ENCODE measurements around the gene PLXNA4. TPM values are rescaled to one million over a fixed set of nuclear protein-coding genes. Genes with fewer than 3 reads are reported as not detected.

The PLXNA4 gene
- polyA plus RNA-seq, 2 of the 4 experiments (the other 2 are of a cell fraction): 0.12 to 0.34 TPM

DNA sequence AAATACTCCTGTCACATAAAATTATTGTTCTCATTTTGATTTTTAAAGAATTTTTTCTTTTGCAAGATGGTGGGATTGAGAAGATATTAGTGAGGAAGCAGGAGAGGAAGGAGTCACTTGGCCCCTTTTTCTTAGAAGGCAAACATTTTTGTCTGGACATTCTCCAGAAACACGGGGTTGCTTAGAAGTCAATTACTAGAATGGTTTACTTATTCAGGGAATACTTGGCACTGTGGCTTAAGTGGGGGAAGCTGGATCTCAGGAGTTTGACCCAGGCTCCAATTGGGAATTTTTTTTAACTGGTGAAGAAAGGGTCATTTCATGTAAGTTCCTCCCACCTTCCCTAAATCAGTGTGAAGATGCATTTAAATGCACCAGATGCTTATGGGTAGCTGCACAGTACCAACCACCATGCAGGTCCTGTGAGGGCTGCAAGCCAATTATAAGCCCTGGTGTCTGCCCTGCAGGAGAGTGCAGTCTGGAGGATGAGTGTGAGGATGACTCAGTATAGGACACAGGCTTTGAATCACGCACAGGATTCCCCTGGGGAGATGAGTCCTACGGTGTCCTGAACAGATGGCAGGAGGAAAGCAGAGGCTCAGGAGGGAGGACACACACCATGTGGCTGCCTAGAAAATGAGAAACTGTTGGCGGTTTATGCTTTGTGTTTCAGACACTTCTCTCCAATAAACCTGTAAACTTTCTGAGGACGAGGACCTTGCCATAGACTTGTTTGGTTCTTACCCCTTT lies 299.1 kb downstream of the PLXNA4 start:
- ChIA-PET CTCF (interaction anchor here (0.8 to 1.5 kb wide), 3 partner anchors 16 to 59 kb away, joined by 3 to 5 read pairs (median 4); no protein-coding TSS in a partner anchor), POLR2A (no interaction called here)
- 5% methylated on average over 5 of the region's 5 CpGs for WGBS (ENCODE audit: missing lambda C conversion rate)
- Histone ChIP-seq H3K4me2 (peak overlapping the region; percentile 73), H3K9me3 (no peaks in the 10 kb centered on the region), H3K4me3 (no peak overlapping the region), H3K27ac (peak overlapping the region; percentile 61 to 81), H3K4me1 (peaks cover 56% of the 10 kb centered on the region)
- TF ChIP-seq, protein P1, sequence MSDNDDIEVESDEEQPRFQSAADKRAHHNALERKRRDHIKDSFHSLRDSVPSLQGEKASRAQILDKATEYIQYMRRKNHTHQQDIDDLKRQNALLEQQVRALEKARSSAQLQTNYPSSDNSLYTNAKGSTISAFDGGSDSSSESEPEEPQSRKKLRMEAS (IDR thresholded peaks at IDR 0.05): peak; percentile 88
- no peak for TF ChIP-seq SREBF2 (IDR thresholded peaks at IDR 0.05)
- TF ChIP-seq, protein P2, sequence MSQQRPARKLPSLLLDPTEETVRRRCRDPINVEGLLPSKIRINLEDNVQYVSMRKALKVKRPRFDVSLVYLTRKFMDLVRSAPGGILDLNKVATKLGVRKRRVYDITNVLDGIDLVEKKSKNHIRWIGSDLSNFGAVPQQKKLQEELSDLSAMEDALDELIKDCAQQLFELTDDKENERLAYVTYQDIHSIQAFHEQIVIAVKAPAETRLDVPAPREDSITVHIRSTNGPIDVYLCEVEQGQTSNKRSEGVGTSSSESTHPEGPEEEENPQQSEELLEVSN (IDR thresholded peaks at IDR 0.05; ENCODE audit: borderline replicate concordance, low read depth): peak; percentile 38; the same call in 1 of the 2 replicates
- TF ChIP-seq CBX2 (IDR thresholded peaks at IDR 0.05; ENCODE audit: borderline replicate concordance, low read depth): no peak
- peak; percentile 83 for TF ChIP-seq FOSL2 (IDR thresholded peaks at IDR 0.05)
- peak; percentile 81 for TF ChIP-seq FOSL2 (CRISPR knock-in tag; IDR thresholded peaks at IDR 0.05)
- TF ChIP-seq EP300 (IDR thresholded peaks at IDR 0.05): peak; percentile 22; a peak in 1 of 5 replicates
- TF ChIP-seq JUNB (IDR thresholded peaks at IDR 0.05): peak; percentile 83
- TF ChIP-seq GATA3 (IDR thresholded peaks at IDR 0.05; ENCODE audit: borderline replicate concordance): peak; percentile 65; the same call in 1 of the 2 replicates
- TF ChIP-seq, protein P3, sequence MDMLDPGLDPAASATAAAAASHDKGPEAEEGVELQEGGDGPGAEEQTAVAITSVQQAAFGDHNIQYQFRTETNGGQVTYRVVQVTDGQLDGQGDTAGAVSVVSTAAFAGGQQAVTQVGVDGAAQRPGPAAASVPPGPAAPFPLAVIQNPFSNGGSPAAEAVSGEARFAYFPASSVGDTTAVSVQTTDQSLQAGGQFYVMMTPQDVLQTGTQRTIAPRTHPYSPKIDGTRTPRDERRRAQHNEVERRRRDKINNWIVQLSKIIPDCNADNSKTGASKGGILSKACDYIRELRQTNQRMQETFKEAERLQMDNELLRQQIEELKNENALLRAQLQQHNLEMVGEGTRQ (IDR thresholded peaks at IDR 0.05): no peak
- TF ChIP-seq, protein P4, sequence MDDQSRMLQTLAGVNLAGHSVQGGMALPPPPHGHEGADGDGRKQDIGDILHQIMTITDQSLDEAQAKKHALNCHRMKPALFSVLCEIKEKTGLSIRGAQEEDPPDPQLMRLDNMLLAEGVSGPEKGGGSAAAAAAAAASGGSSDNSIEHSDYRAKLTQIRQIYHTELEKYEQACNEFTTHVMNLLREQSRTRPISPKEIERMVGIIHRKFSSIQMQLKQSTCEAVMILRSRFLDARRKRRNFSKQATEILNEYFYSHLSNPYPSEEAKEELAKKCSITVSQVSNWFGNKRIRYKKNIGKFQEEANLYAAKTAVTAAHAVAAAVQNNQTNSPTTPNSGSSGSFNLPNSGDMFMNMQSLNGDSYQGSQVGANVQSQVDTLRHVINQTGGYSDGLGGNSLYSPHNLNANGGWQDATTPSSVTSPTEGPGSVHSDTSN (IDR thresholded peaks at IDR 0.05): 0 out of 2 replicates have a peak, but pooled peaks have one; percentile 52
- TF ChIP-seq CEBPB (IDR thresholded peaks at IDR 0.05): 0 out of 4 replicates have a peak, but pooled peaks of 1 of the 2 experiments have one; percentile 6
- TF ChIP-seq MYC (IDR thresholded peaks at IDR 0.05; ENCODE audit: borderline replicate concordance, low read length): no peak
- TF ChIP-seq, protein P5, sequence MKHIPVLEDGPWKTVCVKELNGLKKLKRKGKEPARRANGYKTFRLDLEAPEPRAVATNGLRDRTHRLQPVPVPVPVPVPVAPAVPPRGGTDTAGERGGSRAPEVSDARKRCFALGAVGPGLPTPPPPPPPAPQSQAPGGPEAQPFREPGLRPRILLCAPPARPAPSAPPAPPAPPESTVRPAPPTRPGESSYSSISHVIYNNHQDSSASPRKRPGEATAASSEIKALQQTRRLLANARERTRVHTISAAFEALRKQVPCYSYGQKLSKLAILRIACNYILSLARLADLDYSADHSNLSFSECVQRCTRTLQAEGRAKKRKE (CRISPR knock-in tag; IDR thresholded peaks at IDR 0.05; ENCODE audit: low read depth): 0 out of 2 replicates have a peak, but pooled peaks have one; percentile 23
- TF ChIP-seq JUN (IDR thresholded peaks at IDR 0.05): peak in 1 of 2 experiments; percentile 48; a peak in 1 of 5 replicates
- TF ChIP-seq HOXA7 (CRISPR knock-in tag; IDR thresholded peaks at IDR 0.05): no peak
- TF ChIP-seq RCOR1 (IDR thresholded peaks at IDR 0.05; ENCODE audit: low read depth, low read length): no peak
- peak; percentile 75 to 77 for DNase-seq (ENCODE audit: low read depth in 1 of 2, low spot score in 1 of 2)
- peak; percentile 96 to 97 for ATAC-seq
- no peak for FAIRE-seq

DNA sequence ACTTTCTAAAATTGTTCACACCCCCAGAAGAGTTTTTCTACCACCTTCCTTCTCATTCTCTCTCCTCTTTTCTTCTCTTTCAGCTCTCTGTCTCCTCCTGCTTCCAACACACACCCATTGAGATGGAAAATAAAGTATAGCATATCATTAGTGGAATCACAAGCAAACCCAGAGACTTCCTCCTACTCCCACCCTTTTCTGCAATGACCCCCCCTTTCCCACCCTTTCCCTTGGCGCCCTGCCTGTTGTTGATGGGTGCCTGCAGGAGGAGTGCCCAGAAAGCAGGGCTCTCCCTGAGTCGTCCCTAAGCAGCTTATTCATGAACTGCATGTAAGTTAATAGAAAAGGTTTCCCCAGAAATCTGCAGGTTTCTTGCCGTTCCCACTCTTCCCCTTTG lies 300.0 kb downstream of the PLXNA4 start:
- no peak for FAIRE-seq
- no peak for DNase-seq (ENCODE audit: low read depth in 1 of 2, low spot score in 1 of 2)
- CTCF ChIA-PET: interaction anchor here (0.8 to 1.7 kb wide), 9 partner anchors 10 to 417 kb away, joined by 3 to 8 read pairs (median 4); no protein-coding TSS in a partner anchor
- TF ChIP-seq HDAC2 (IDR thresholded peaks at IDR 0.05) (no peak), HOXA7 (CRISPR knock-in tag; IDR thresholded peaks at IDR 0.05) (no peak), ZFP36 (IDR thresholded peaks at IDR 0.05; ENCODE audit: borderline replicate concordance, partially characterized antibody) (no peak), CHD2 (IDR thresholded peaks at IDR 0.05; ENCODE audit: low read length, partially characterized antibody) (no peak), CHD4 (IDR thresholded peaks at IDR 0.05; ENCODE audit: borderline replicate concordance) (no peak), NPAS2 (CRISPR knock-in tag; IDR thresholded peaks at IDR 0.05; ENCODE audit: borderline replicate concordance) (no peak), RFX5 (IDR thresholded peaks at IDR 0.05) (no peak), FOSL2 (IDR thresholded peaks at IDR 0.05) (no peak), FOSL2 (CRISPR knock-in tag; IDR thresholded peaks at IDR 0.05) (no peak), MAZ (IDR thresholded peaks at IDR 0.05; ENCODE audit: borderline replicate concordance, low read depth, low read length) (no peak), RNF2 (IDR thresholded peaks at IDR 0.05; ENCODE audit: borderline replicate concordance, low read depth) (no peak), MAFK (IDR thresholded peaks at IDR 0.05; ENCODE audit: partially characterized antibody) (no peak), CEBPB (IDR thresholded peaks at IDR 0.05) (no peak), CBX2 (IDR thresholded peaks at IDR 0.05; ENCODE audit: borderline replicate concordance, low read depth) (no peak)
- TF ChIP-seq, protein P2 (IDR thresholded peaks at IDR 0.05; ENCODE audit: borderline replicate concordance, low read depth): no peak
- TF ChIP-seq, protein P6, sequence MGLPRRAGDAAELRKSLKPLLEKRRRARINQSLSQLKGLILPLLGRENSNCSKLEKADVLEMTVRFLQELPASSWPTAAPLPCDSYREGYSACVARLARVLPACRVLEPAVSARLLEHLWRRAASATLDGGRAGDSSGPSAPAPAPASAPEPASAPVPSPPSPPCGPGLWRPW (IDR thresholded peaks at IDR 0.05): no peak
- TF ChIP-seq, protein P7, sequence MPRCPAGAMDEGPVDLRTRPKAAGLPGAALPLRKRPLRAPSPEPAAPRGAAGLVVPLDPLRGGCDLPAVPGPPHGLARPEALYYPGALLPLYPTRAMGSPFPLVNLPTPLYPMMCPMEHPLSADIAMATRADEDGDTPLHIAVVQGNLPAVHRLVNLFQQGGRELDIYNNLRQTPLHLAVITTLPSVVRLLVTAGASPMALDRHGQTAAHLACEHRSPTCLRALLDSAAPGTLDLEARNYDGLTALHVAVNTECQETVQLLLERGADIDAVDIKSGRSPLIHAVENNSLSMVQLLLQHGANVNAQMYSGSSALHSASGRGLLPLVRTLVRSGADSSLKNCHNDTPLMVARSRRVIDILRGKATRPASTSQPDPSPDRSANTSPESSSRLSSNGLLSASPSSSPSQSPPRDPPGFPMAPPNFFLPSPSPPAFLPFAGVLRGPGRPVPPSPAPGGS (IDR thresholded peaks at IDR 0.05): no peak
- TF ChIP-seq, protein P5 (CRISPR knock-in tag; IDR thresholded peaks at IDR 0.05; ENCODE audit: low read depth): no peak
- H3K4me2 ChIP-seq: peak overlapping the region; percentile 73
- H3K9me3 ChIP-seq: no peaks in the 10 kb centered on the region
- no peak; a peak in 2 of 6 replicates for ATAC-seq
- peaks cover 56% of the 10 kb centered on the region for H3K4me1 ChIP-seq
- H3K27ac ChIP-seq: peak overlapping the region; percentile 61 to 81; a peak in 5 of 6 replicates
- 10% methylated on average over 3 of the region's 3 CpGs for WGBS (ENCODE audit: missing lambda C conversion rate)
- no peak overlapping the region for H3K4me3 ChIP-seq
- POLR2A ChIA-PET: no interaction called here

Measured in A549 (cell line).